Stimulated activated CD4-positive, alpha-beta T cell treated with anti-CD3 and anti-CD28 coated beads, Interleukin-2, amount 100 ng/mL, for 48 hours (primary cell): Measurements from ENCODE around the gene THBS3.
"Not testable (repeated sequence)": the region's sequence is repeated elsewhere in the genome, so short reads cannot be mapped to it uniquely, and the experiment has no call there.

Source experiments
- DNase-seq, 2 donors: peaks; one replicate each; pipeline ENCODE4 v3.0.0-alpha.2; 2020

THBS3 gene

GRCh38 chr1:155207806-155208540, at the start of gene THBS3:
TSS of gene THBS3 (minus strand) at chr1:155207897. CDS start at chr1:155207876, 21 bp downstream.
- no peak for DNase-seq

- DNase-seq: no peak
Observed at GRCh38 chr1:155256058-155256852, 48.6 kb upstream of the THBS3 start.

- peak; percentile 70 to 77 for DNase-seq
Observed at GRCh38 chr1:155255243-155256007, 47.7 kb upstream of the THBS3 start, which contains the start of gene ENTREP3. TSS of gene ENTREP3 (minus strand) at chr1:155255483. CDS start at chr1:155254877, 606 bp downstream.

- DNase-seq: no peak
Observed at GRCh38 chr1:155254714-155255242, 47.1 kb upstream of the THBS3 start.

- DNase-seq: no peak
Observed at GRCh38 chr1:155254228-155254713, 46.6 kb upstream of the THBS3 start.

GRCh38 chr1:155253797-155254196, 46.1 kb upstream of the THBS3 start:
- DNase-seq: no peak

- DNase-seq: no peak
Observed at GRCh38 chr1:155253208-155253607, 45.5 kb upstream of the THBS3 start.

GRCh38 chr1:155251566-155251965, 43.9 kb upstream of the THBS3 start:
- DNase-seq: no peak

- peak; percentile 97 to 98 for DNase-seq
Observed at GRCh38 chr1:155250633-155251449, 43.1 kb upstream of the THBS3 start.

- no peak for DNase-seq
Observed at GRCh38 chr1:155250246-155250632, 42.5 kb upstream of the THBS3 start.

- no peak for DNase-seq
Observed at GRCh38 chr1:155247667-155248553, 40.2 kb upstream of the THBS3 start.

- DNase-seq: not testable (repeated sequence)
Observed at GRCh38 chr1:155246796-155247195, 39.1 kb upstream of the THBS3 start.

- no peak for DNase-seq
Observed at GRCh38 chr1:155245163-155245524, 37.4 kb upstream of the THBS3 start.

- DNase-seq: peak; percentile 84 to 87
Observed at GRCh38 chr1:155244368-155245162, 36.9 kb upstream of the THBS3 start.

- DNase-seq: no peak
Observed at GRCh38 chr1:155242805-155243358, 35.2 kb upstream of the THBS3 start.

GRCh38 chr1:155241841-155242264, 34.2 kb upstream of the THBS3 start:
- no peak for DNase-seq

GRCh38 chr1:155241069-155241679, 33.5 kb upstream of the THBS3 start:
- peak in 1 of 2 donors; percentile 52 for DNase-seq

GRCh38 chr1:155236451-155236850, 28.8 kb upstream of the THBS3 start:
- DNase-seq: no peak

- not testable (repeated sequence) for DNase-seq
Observed at GRCh38 chr1:155235375-155235774, 27.7 kb upstream of the THBS3 start.
